8988T (cell line): ENCODE measurements around the gene SLC46A2.

Experiments used
- DNase-seq: peaks from one replicate; pipeline ENCODE4 v3.0.0; 2011

SLC46A2 gene

GRCh38 chr9:112884721-112885120 lies 6.0 kb downstream of the SLC46A2 start:
- no peak for DNase-seq

DNA sequence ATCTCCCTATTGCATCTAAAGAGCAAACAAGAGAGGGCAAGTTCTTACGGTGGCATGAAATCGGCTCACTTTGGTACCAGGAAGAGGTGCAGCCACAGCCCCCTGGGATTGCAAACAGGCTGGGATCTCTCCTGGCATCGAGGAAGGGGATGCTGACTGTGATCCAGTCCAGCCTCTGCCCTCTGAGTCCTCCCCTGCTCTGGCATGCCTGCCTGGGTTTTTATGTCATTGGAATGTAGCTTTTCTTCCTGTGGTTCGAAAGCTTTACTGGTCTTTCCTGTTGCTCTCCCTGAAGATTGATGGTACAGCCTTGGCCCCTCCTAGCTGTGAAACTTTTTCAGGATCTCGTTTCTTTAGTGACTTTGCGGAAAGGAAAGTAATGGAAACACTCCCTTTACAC lies 6.6 kb downstream of the SLC46A2 start:
- DNase-seq: no peak

DNA sequence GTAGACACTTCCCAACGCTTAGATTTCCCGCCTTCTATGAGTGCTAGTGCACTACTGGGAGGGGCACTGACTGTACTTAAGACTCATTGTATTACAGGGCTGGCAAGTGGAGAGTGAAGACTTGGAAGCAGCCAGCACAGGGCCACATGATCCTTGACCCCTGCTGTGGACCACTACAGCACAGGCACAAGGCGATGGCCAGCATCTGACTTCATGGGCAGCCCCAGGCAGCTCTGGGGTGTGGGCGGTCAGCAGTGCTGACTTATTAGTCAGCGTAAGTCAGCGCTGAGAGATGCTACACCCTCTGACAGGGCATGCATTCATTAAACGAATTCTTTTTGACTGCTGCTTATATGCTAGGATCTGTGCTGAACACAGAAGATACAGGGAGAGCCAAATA lies 9.3 kb downstream of the SLC46A2 start:
- DNase-seq: no peak

- no peak for DNase-seq
Measured at GRCh38 chr9:112880650-112881049, 10.0 kb downstream of the SLC46A2 start.

DNA sequence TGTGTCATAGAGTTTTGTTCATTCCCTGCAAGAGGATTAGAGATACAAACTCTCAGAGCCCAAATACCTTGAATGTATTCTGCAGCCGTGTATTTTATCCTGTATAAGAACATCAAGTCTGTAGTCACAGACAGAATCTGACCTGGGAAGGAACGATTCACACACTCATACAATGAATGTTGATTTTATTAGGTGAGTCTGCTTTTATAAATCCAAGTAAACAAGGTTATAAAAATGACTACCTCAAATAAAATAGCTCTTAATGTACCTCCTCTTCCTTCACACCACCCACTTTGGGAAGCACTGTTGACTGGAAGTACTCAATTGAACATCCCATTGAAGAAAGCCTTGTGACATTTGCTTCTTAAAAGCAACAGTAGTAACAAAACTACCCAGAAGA lies 11.9 kb downstream of the SLC46A2 start:
- DNase-seq: no peak

GRCh38 chr9:112873773-112874405 lies 16.8 kb downstream of the SLC46A2 start:
- DNase-seq: no peak

DNA sequence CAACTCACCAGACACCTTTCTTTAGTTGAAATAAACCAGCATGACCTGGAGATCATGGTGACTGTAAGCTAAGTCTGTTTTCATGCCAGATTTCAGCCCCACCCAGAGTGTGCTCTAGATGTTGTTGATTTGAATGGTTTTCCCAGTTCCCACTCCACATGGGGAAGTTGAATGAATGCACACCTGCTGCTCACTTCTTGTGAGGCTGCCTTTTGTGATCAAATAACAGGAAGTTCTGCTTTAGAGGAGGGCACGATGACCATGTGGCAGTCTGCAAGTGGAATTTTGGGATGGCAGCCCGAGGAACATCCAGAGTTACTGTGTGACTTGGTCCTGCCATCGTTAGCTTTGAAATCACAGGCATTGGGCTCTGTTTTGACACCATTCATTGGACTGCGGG lies 18.7 kb downstream of the SLC46A2 start:
- DNase-seq: no peak

DNA sequence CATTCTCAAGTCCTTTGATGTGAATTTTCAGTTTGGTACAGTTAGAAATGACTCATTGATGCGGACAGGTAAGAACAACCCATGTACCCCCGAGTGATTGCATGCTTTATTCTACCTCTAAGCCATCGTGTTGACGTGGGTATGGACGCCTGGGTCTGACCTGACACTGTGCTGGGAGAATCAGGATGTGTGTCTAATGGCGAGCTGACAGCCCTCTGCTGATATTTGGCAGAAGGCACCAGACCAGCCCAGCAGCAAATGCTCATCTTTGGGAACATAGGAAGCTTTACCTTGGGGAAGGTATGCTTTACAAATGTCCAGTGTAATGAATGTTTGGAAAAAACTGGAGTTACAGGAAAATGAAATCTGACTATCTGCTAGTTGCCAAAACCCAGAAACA lies 20.1 kb downstream of the SLC46A2 start:
- no peak for DNase-seq

DNA sequence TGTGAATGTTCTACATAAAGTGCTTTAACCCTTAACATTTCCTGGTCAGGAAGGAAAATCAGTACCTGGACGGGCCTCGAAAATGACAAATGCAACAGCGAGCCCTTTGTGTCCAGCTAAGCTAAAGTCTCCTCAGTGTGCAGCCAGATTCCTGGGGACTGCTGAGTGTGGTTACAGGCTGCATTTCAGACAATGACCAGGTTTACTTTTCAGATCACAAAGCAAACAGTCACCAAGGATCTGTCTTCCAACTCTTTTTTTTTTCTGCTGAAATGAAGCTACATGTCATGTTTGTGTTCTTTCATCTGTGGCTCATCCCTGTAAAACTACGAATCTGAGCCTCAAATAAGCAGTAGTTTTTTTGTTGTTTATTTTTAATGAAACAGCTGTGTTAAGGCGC lies 20.8 kb downstream of the SLC46A2 start:
- no peak for DNase-seq

- DNase-seq: no peak
Measured at GRCh38 chr9:112869041-112869529, 21.6 kb downstream of the SLC46A2 start.

DNA sequence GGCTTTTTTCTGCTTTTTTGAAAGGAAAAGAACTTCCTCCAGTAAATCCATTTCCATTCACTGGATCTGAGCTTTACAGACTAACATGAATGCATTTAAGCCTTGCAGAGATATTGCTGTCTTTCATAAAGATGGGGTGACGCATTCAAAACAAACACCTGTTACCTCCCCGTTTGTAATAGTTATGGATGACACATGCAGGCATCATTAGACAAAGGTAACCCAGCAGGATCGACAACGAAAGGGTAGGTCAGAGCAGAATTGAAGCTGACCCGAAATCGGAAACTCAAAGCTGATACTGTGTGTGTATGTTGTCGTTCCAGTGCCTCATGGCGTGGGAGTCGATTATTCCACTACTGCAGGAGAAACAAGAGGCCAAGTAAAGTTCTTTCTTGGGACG lies 22.2 kb downstream of the SLC46A2 start:
- no peak for DNase-seq

DNA sequence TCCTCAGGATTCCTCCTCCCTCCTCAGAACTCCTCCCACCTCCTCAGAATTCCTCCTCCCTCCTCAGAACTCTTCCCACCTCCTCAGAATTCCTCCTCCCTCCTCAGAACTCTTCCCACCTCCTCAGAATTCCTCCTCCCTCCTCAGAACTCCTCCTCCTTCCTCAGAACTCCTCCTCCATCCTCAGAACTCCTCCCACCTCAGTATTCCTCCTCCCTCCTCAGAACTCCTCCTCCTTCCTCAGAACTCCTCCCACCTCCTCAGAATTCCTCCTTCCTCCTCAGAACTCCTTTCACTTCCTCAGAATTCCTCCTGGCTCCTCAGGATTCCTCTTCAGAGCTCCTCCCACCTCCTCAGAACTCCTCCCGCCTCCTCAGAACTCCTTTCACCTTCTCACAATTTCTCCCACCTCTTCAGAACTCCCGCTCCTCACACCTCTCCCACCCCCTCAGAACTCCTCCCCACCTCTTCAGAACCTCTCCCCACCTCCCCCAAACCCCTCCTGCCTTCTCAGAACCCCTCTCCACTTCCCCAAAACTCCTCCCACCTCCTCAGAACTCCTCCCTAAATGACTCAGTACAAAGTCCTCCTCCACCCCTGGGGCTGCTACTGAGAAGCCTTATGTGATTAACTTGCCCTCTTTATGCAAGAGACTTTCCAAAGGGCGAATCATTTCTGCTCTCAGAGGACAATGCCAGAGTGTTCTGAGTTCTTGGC lies 23.2 kb downstream of the SLC46A2 start:
- no peak for DNase-seq

- no peak for DNase-seq
Measured at GRCh38 chr9:112866662-112867274, 23.9 kb downstream of the SLC46A2 start.

DNA sequence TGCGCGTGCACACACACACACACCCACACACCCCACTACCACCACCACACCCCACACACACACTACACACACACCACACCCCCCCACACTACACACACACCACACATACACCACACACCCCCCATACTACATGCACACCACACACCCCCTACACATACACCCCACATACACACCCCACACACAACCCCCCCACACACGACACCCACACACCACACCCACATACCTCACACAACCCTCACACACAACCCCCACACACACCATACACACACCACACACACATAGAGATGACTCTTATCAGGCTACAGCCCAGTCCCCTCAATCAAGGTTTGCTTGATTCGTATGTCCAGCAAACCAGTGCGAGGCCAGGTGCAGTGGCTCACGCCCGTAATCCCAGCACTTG lies 25.7 kb downstream of the SLC46A2 start:
- DNase-seq: no peak

- no peak for DNase-seq
Measured at GRCh38 chr9:112864403-112864802, 26.3 kb downstream of the SLC46A2 start.

- DNase-seq: no peak
Measured at GRCh38 chr9:112863746-112864145, 26.9 kb downstream of the SLC46A2 start.

DNA sequence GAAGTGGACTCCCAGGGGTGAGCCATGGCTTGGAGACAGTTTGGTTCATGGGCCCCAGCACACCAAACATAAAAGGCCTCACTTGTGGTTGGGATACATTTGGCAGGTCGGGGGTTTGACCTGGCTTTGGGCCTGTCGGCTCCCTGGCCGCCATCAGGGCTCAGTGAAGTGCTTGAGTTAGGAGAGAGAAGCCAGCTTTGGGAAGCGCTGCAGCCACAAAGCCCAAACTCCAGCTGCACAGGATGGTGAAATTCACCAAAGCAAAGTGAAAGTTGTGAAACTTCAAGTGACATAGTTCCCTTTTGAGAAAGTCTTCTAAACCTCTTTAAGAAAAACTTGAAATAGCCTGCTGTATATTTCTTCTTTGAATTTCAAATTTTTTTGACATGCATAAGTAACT lies 27.5 kb downstream of the SLC46A2 start:
- DNase-seq: no peak

- no peak for DNase-seq
Measured at GRCh38 chr9:112861638-112862555, 28.8 kb downstream of the SLC46A2 start.

DNA sequence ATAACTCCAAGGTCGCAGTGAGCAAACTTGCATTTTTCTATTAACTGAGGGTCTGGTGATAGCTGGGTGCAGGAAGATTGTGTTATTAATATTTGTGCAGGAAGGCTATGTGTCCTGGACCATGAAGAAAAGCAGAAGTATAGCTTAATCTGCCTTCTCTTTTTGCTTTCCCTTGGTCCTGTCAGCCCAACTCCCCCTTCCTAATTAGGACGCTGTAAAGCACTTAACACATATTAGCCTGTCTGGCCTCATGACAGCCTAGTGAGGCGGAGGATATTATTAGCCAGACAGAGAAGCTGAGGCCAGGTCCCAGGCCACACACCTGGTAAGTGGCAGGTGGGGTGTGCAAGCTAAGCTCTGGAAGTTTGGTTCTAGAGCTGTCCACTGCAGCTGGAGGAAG lies 29.5 kb downstream of the SLC46A2 start:
- DNase-seq: no peak

DNA sequence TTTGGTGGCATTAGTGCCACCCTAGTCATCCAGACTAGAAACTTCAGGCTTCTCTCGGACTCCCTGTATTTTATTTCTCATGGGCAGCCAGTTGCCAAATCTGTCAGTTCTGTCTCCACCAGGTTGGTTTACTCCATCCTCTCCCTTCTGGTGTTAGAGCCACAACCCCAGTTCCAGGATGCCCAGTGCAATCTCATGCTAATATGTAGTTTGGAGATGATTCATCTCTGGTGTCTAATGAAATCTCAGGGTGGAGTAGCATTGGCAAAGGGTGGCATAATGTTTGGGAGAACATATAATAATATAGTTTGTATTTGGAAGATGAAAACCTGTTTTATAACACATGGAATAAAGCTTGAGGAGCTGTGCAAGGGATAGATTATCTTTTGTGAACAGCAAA lies 30.2 kb downstream of the SLC46A2 start:
- DNase-seq: no peak

- DNase-seq: no peak
Measured at GRCh38 chr9:112858625-112859147, 32.0 kb downstream of the SLC46A2 start.

- DNase-seq: no peak
Measured at GRCh38 chr9:112858005-112858404, 32.7 kb downstream of the SLC46A2 start.

DNA sequence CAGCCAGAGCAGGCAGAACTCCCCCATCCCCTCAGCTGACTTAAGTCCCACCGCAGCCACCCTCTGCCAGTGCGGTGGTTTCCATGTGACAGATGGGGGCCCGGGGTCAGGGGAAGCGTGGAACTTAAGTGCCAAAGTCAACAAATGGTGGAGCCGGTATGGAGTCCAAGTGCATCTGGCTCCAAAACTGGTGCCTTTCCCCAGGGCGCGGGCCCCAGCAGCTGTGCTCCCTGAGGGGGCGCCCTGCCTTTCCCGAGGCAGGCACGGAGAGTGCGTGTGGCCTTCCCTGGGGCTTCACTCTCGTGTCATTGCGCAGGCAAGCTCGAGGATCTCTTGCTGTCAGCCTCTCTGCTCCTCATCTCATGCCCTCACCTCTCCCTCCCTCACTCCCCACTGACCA lies 33.8 kb downstream of the SLC46A2 start:
- no peak for DNase-seq
